ENCODE results near the gene UBE2N.
"Not testable (repeated sequence)": the region's sequence is repeated elsewhere in the genome, so short reads cannot be mapped to it uniquely, and the experiment has no call there.

UBE2N gene

GRCh38 chr12:93415723-93416464, 25.9 kb downstream of the UBE2N start:
- peak overlapping the region in 5 of 21 experiments; percentile 10 to 52 (median 25) for H3K27ac ChIP-seq
- H3K4me3 ChIP-seq: no peak overlapping the region

DNA sequence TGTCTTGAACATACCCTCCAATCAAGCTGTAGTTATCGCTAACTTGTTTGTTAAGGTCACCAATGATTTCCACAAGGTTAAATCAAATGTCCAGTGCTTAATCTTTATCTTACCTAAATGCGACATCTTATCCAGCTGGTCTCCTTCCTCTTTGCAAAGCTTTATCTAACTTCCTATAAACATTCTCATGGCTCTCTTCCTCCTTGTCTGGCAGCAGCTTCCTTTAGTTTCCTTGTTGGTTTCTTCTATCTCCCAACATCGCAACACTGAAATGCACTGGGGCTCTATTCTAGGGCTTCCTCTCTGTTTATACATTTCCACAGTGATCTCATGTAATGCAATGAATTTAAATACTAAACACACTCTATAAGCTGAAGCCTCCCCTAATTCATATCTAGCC, 28.7 kb downstream of the UBE2N start:
- H3K4me3 ChIP-seq: no peak overlapping the region
- H3K27ac ChIP-seq: peak overlapping the region in 3 of 21 experiments; percentile 0 to 29 (median 4)

GRCh38 chr12:93412396-93412795, 29.4 kb downstream of the UBE2N start:
- not testable (repeated sequence) for H3K27ac ChIP-seq, H3K4me3 ChIP-seq

- H3K4me3 ChIP-seq: not testable (repeated sequence)
- H3K27ac ChIP-seq: peak overlapping the region in 4 of 21 experiments; percentile 3 to 64 (median 26)
Observed at GRCh38 chr12:93411060-93411459, 30.7 kb downstream of the UBE2N start.

DNA sequence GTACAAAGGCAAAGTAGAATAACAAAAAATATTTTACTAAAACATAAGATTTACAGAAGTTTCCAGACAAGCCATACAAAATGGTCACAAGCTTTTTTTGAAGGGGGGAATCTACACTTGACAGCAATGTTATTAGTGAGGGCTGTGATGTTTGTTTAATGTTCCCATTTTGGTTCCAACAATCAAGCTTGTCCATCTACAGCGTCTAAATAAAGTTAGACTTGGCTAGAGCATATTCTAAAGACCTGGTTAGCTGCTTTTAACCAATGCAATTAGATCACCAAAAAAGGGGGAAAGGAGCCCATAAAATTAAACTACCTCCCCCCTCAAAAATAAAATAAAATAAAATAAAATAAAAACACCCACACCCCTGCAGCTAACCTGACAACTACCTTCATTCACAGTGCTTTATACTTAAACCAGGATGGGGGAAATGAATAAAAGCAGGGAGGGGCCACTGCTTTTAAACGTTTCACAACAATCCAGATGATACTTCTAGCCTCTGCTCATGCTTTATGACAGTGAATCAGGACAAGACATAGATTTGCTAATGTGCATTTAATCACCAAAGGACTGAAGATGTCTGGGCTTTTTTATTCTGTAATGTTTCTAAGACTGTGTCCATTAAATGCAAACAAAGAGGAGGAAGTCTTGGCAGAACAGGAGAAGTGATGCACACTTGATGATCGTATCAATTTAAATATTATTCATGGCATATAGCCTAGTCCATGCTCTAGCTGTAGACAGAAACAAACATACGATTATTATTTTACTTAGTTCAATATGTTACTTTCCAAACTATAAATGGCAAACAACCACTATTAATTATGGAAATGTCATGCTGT, 32.2 kb downstream of the UBE2N start:
- not testable (repeated sequence) for H3K4me3 ChIP-seq, H3K27ac ChIP-seq

DNA sequence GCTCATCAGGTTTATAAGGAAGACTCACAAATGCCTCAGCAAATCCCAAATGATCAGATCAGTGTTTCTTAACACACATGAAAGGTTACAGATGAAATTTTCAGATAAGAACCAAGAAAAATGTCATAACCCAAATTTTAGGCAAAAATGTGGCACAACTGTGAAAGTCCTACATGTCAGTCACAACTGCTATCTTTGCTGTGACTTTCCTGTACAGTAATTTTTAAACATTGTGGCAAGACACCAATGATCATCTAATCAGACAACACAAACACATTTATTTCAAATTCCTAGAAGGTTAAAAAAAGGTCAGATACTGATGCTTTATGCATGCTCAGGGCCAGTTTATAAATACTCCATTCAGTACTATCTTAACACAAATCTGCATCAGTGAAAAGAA, 32.9 kb downstream of the UBE2N start:
- Histone ChIP-seq H3K4me3 (no peak overlapping the region), H3K27ac (no peak overlapping the region)

GRCh38 chr12:93407963-93408283, 33.8 kb downstream of the UBE2N start:
- no peak overlapping the region for H3K4me3 ChIP-seq

GRCh38 chr12:93407054-93407962, 34.4 kb downstream of the UBE2N start:
- peak overlapping the region in 1 of 21 experiments; percentile 6 for H3K27ac ChIP-seq

More at GRCh38 chr12:93407963-93408283, 33.8 kb downstream of the UBE2N start:
- peak overlapping the region in 1 of 21 experiments; percentile 6 for H3K27ac ChIP-seq

DNA sequence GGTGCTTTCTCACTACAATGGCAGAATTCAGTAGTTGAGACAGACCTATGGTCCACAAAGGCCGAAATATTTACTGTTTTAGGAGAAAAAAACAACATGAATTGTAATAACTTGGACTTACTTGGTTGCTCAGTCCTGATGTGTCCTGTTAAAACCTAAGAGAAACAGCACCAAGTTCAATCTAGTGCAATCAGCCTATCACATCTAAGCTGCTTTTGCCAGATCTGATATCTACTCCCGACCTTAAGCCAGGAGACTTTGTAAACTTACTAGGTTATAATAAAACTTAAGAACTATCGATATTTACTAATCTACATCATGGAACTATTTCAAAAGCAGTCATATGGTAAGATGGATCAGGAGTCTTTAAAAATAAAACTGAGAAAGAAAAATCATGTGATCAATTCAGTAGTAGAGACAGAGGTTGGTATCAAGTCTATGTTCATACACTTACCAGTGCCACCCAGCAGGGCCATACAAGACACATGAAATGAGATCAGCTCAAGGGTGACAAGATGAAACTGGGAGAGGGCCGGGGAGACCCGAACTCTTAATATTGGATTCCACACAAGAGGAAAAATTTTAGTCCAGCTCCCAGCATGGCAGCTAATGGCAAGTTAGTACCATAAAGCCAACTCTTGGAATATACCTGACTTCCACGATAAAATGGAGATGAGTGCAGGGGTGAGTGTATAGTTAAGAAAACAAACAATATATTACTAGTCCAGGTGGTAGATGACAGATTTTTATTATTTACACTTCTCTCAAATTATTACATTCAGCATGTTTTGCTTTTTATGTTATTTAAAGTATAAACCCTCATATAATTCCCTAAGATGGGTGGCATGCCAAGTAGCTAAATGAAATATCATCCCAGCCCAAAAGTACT, 36.5 kb downstream of the UBE2N start:
- peak overlapping the region in 1 of 21 experiments; percentile 47 for H3K27ac ChIP-seq
- H3K4me3 ChIP-seq: no peak overlapping the region

More at GRCh38 chr12:93407054-93407962, 34.4 kb downstream of the UBE2N start:
- H3K4me3 ChIP-seq: no peak overlapping the region

DNA sequence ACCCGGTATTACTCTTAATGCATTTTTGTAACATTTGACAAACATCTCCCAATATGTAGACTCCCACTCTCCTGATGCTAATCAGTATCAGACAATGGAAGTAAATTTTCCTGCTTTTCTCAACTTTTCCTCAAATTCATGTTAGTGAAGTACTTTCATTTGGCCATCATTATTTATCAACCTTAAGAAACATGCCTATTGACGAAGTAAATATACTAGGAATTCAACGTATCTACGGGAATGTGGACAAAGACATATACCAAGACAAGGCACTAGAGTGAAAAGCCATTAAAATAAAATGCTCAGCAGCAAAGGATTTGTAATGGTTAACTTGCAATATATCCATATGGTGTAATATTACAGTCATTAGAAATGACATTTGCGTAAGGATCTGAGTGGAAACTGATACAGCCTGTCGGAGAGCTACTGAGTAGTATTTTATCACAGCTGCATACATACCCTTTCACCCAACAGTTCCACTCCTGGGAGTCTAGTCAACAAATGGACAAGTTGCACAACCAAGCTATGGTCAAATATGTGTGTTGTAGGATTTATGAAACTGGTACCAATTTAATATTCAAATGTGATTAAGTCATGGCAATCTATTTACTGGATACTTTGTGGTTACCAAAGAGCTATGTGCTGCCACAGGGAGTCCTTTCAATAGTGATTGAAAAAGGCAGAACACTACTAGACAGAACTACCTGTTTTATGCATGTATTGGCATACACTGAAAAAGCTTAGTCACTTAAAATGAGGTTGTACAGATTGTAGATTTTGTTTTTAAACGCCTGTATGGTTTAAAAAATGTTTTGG, 37.6 kb downstream of the UBE2N start:
- no peak overlapping the region for H3K27ac ChIP-seq
- H3K4me3 ChIP-seq: no peak overlapping the region

DNA sequence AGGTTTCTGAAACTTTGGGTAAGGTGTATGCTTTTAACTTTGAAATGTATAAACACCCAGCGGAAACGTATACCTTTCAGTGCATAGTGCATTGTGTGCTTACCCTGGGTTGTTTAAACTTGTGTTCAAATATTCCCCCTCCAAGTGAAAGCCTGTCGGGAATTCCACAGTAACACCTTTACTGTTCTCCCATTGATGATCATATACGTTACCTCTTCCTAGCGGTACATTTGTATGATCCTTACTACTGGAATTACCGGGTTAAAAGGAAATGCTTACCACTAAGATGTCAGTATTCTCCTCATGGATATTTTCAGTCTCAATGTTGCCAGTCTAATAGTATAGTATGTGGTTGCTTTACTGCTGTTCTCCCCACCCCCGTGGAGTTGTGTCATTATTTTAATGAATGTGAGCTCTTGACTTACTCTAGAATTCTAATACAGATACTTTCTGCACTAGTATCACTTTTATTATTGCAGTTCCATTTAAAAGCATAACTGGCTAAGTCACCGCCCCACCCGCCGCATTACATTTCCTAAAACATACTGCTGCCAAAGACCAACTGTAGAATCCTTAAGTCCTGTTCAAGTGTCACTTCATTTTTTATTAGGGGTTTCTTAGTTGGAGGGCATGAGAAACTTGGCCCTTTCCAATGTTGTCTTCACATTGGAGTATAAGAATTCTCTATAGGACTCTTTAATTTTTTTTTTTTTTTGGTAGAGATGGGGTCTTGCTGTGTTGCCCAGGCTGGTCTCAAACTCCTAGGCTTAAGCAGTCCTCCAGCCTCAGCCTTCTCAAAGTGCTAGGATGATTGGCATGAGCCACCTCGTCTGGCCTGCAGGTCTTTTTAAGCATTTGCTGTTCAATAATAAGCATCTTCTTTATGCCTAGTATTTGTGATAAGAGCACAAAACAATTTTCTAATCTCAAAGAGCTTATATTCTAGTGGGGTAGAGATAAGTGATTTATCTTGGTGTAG, 39.1 kb downstream of the UBE2N start:
- no peak overlapping the region for H3K4me3 ChIP-seq
- H3K27ac ChIP-seq: no peak overlapping the region

DNA sequence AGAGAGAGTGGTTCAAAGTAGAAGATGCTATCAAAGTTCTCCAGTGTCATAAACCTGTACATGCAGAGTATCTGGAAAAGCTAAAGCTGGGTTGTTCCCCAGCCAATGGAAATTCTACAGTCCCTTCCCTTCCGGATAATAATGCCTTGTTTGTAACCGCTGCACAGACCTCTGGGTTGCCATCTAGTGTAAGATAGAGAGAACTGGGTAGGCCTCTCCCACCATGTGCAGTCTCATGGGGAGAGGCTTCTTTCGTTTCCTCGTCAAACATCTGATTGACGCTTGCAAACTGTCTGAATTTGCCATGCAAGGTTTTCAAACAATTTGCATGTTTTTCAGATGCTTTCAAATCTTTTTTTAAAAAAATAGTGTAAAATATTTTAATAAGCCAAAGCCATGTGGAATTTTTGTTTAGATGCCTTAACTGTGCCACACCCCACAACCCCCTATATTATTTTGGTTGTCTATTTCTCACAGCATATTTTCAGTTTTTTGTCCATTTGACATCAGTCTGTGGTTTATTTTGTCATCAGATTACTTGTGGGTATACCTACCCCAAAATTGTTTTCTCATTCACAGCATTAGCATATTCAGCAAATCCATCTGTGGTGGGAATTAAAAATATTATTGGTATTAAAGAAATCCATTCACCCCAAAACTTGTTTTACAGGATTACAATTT, 42.4 kb downstream of the UBE2N start:
- not testable (repeated sequence) for H3K27ac ChIP-seq, H3K4me3 ChIP-seq

DNA sequence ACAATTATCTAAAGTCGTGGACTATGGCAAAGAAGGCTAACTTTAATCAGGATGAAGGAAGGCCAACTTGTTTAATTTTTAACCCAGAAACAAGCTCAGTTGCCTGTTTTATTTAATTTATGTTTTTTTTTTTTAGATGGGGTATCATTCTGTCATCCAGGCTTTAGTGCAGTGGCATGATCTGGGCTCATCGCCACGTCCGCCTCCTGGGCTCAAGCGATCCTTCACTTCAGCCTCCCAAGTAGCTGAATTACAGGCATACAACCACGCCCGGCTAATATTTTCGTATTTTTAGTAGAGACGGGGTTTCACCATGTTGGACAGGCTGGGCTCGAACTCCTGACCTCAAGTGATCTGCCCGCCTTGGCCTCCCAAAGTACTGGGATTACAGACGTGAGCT, 44.3 kb downstream of the UBE2N start:
- H3K27ac ChIP-seq: no peak overlapping the region
- H3K4me3 ChIP-seq: no peak overlapping the region

DNA sequence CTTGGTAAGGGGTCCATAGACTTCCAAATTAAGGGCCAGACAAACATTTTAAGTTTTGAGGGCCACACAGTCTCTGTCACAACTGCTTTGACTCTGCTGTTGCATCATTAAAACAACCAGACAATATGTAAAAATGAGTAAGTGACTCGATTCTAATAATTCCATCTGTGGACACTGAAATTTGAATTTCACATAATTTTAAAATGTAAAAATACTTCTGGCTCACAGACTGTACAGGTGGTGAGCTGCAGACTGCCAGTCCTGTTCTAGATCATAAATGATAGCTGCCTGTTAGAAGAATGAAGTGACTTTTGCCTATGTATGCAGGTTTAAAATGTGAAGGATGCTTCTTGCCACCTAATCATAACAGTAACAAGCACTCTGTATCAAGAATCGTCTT, 48.3 kb downstream of the UBE2N start:
- no peak overlapping the region for H3K4me3 ChIP-seq

GRCh38 chr12:93390549-93391297, 51.0 kb downstream of the UBE2N start:
- Histone ChIP-seq H3K4me3 (no peak overlapping the region), H3K27ac (peak overlapping the region in 1 of 21 experiments; percentile 17)

More for the DNA sequence above, 48.3 kb downstream of the UBE2N start:
- H3K27ac ChIP-seq: no peak overlapping the region

DNA sequence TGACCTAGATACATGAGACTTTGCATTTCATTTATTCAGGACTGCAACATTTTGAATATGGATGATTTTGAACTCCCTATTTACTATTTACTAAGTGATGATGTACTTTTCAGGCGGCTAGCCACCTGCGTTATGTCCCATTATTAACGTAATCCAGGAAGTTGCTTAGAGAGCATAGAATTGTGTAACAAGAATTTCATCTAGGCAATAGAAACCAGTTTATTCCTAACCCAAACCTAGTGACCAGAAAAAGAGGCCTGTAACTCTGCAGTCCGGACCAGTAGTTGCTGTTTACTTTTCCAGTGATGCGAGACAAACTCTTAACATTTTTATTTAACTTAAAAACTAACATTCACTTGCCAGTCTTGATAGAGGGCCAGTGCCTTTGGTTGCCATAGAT, 51.7 kb downstream of the UBE2N start:
- H3K4me3 ChIP-seq: no peak overlapping the region
- H3K27ac ChIP-seq: no peak overlapping the region
